HepG2 (cell line): ENCODE measurements around the gene SGMS1. TPM values are rescaled to one million over a fixed set of nuclear protein-coding genes. Genes with fewer than 3 reads are reported as not detected.

Experiments used
- ATAC-seq: fragments of 200-7000 bp; cut with Tn5 transposase; 3 replicates; pipeline ENCODE4 v1.9.1; 2020; ENCODE audit warnings: mild to moderate bottlenecking, moderate library complexity
- BruUV-seq: library from RNA; stranded (reverse); fragments of 400-500 nt; replicated peaks from 2 replicates; lab custom pipeline; 2021; lab: Mats Ljungman, UMichigan
- CTCF ChIA-PET: fragments of 300-600 bp; formaldehyde crosslinking; extraction: SDS; loops from one replicate; lab custom pipeline; 2021; ENCODE audit warnings: low total read pairs, inconsistent platforms, low intra/inter-chr PET ratio; lab: Yijun Ruan, JAX
- POLR2A ChIA-PET: fragments of 350-600 bp; sonication (Branson Sonifier 250); formaldehyde crosslinking; loops from one replicate; lab custom pipeline; 2020; ENCODE audit warnings: antibody characterized with exemption, inconsistent platforms; lab: Yijun Ruan, JAX
- DNase-seq: peaks from one replicate; pipeline ENCODE4 v3.0.0-alpha.2; 2015; ENCODE audit warnings: low spot score
- FAIRE-seq: peaks from 3 replicates; lab custom pipeline; 2011; peaks lifted over from hg19 to GRCh38; lab: Jason Lieb, UNC
- H2AFZ ChIP-seq: one replicate; pipeline ENCODE4 v1.6.1; 2011; ENCODE audit warnings: low read length, inconsistent platforms
- H3K27ac ChIP-seq: fragments of 300-600 bp; 3 replicates; pipeline ENCODE4 v1.8.0; 2011; ENCODE audit warnings: mixed run types, mild to moderate bottlenecking, mixed read lengths, low read length, inconsistent platforms; ENCODE audit not compliant: insufficient read depth; ENCODE audit errors: extremely low read length
- H3K27me3 ChIP-seq, 2 experiments: fragments of 200-600 bp in 1 of 2; 2 replicates in 1 of 2; 3 replicates in 1 of 2; pipeline versions ENCODE4 v1.6.0 to v1.8.0; 2011; ENCODE audit warnings: low read length in 2 of 2, mild to moderate bottlenecking in 2 of 2, moderate library complexity in 2 of 2, inconsistent platforms in 1 of 2; ENCODE audit not compliant: insufficient read depth in 2 of 2, control insufficient read depth in 1 of 2
- H3K36me3 ChIP-seq, 2 experiments: fragments of 200-600 bp in 1 of 2; replicated peaks in 1 of 2; 2 replicates in 1 of 2; 3 replicates in 1 of 2; pipeline versions ENCODE4 v1.5.1 to v1.8.0; 2011; ENCODE audit warnings: low read length in 2 of 2, inconsistent platforms in 1 of 2; ENCODE audit not compliant: insufficient read depth in 2 of 2, control insufficient read depth in 1 of 2
- H3K4me1 ChIP-seq: 2 replicates; pipeline ENCODE4 v1.5.1; 2012; ENCODE audit warnings: low read length, inconsistent platforms; ENCODE audit not compliant: insufficient read depth
- H3K4me2 ChIP-seq: 2 replicates; pipeline ENCODE4 v1.6.0; 2011; ENCODE audit warnings: low read depth, low read length, inconsistent platforms
- H3K4me3 ChIP-seq, 3 experiments: fragments of 200-600 bp in 1 of 3; sonication (generic), shearing (Covaris generic) in 1 of 3; replicated peaks in 1 of 3; 2 replicates each; pipeline ENCODE4 v1.5.1; 2011 to 2016; ENCODE audit warnings: low read length in 3 of 3, inconsistent platforms in 2 of 3, low read depth in 2 of 3, mild to moderate bottlenecking in 2 of 3, control low read depth in 1 of 3, mixed read lengths in 1 of 3; ENCODE audit not compliant: insufficient read depth in 1 of 3
- H3K79me2 ChIP-seq: one replicate; pipeline ENCODE4 v1.6.1; 2011; ENCODE audit warnings: low read length, inconsistent platforms; ENCODE audit not compliant: insufficient read depth
- H3K9ac ChIP-seq: 2 replicates; pipeline ENCODE4 v1.6.0; 2011; ENCODE audit warnings: mild to moderate bottlenecking, low read depth, low read length, inconsistent platforms; ENCODE audit not compliant: insufficient read depth
- H3K9me3 ChIP-seq: 2 replicates; pipeline ENCODE4 v1.5.1; 2012; ENCODE audit warnings: mild to moderate bottlenecking, low read length
- H4K20me1 ChIP-seq: 2 replicates; pipeline ENCODE4 v1.6.0; 2011; ENCODE audit warnings: inconsistent platforms, mild to moderate bottlenecking, low read length, moderate library complexity; ENCODE audit not compliant: insufficient read depth
- GTF3A ChIP-seq: sonication (generic); formaldehyde crosslinking; conservative IDR thresholded peaks from 2 replicates; pipeline ENCODE4 v1.4.0; 2020; ENCODE audit warnings: mild to moderate bottlenecking, missing genetic modification reagents
- MTA1 ChIP-seq: sonication (generic); formaldehyde crosslinking; IDR thresholded peaks from 2 replicates; pipeline ENCODE4 v1.4.0; 2020; ENCODE audit warnings: missing genetic modification reagents, mild to moderate bottlenecking, borderline replicate concordance
- PHF21A ChIP-seq: sonication (generic); formaldehyde crosslinking; IDR thresholded peaks from 2 replicates; pipeline ENCODE4 v1.5.0; 2020; ENCODE audit warnings: mild to moderate bottlenecking, missing genetic modification reagents
- ZBTB20 ChIP-seq: sonication (generic); formaldehyde crosslinking; IDR thresholded peaks from 2 replicates; pipeline ENCODE4 v1.8.1; 2023; ENCODE audit warnings: missing genetic modification reagents, low read depth, mild to moderate bottlenecking, borderline replicate concordance
- ZNF598 ChIP-seq: sonication (generic); formaldehyde crosslinking; IDR thresholded peaks from 2 replicates; pipeline ENCODE4 v1.5.1; 2020; ENCODE audit warnings: mild to moderate bottlenecking, missing genetic modification reagents, borderline replicate concordance
- ZNF713 ChIP-seq: sonication (generic); formaldehyde crosslinking; IDR thresholded peaks from 2 replicates; pipeline ENCODE4 v1.4.0; 2020; ENCODE audit warnings: mild to moderate bottlenecking, missing genetic modification reagents
- ZNF775 ChIP-seq: sonication (generic); formaldehyde crosslinking; IDR thresholded peaks from 2 replicates; pipeline ENCODE4 v1.4.0; 2020; ENCODE audit warnings: missing genetic modification reagents, mild to moderate bottlenecking, moderate library complexity, borderline replicate concordance
- ZNF777 ChIP-seq: sonication (generic); formaldehyde crosslinking; IDR thresholded peaks from 2 replicates; pipeline ENCODE4 v1.4.0; 2020; ENCODE audit warnings: missing genetic modification reagents
- WGBS: methylation state at CpG from one replicate; pipeline ENCODE4 v1.1.6; 2017; ENCODE audit warnings: low lambda C conversion rate; 5-methylcytosine and 5-hydroxymethylcytosine counted together
- in situ Hi-C: cut with HindIII; loops from 2 replicates; pipeline ENCODE4 v1.10.0; 2017; ENCODE audit warnings: low pct_unique_long_range_greater_than_20kb; ENCODE audit not compliant: extremely low pct_ligation_motif_present
- intact Hi-C: fragments of 100-400 bp; cut with micrococcal nuclease; formaldehyde crosslinking; loops from one replicate; pipeline ENCODE4 v1.10.0; 2022; ENCODE audit not compliant: unreplicated experiment
- polyA plus RNA-seq, 8 experiments: library from polyadenylated mRNA; depleted of rRNA in 3 of 8; stranded (reverse) in 7 of 8; unstranded in 1 of 8; fragments of >200 nt; fragmentation: Illumina TruSeq in 4 of 8; extraction: Trizol in 4 of 8; gene quantifications; 2 replicates each; pipeline versions ENCODE4 v1.2.1 to v1.2.3, GENCODE V29; 2011 to 2016; ENCODE audit warnings: low read depth in 4 of 8, missing spikeins in 1 of 8, mixed read lengths in 1 of 8; ENCODE audit not compliant: insufficient read depth in 1 of 8
- total RNA-seq, 5 experiments: library from RNA; depleted of rRNA; stranded (reverse); fragments of >200 nt; fragmentation: Illumina TruSeq; extraction: Trizol; gene quantifications; 2 replicates each; pipeline ENCODE4 v1.2.3, GENCODE V29; 2016; ENCODE audit warnings: low read depth in 1 of 5
- TF ChIP-seq, protein P1 (sequence below), 2 experiments: fragments of 450-650 bp in 1 of 2; sonication (generic) in 1 of 2; formaldehyde crosslinking in 1 of 2; IDR thresholded peaks; 2 replicates each; pipeline versions ENCODE4 v1.6.1 to v1.8.0; 2016 to 2022; ENCODE audit warnings: antibody characterized with exemption in 1 of 2, mild to moderate bottlenecking in 1 of 2, missing genetic modification reagents in 1 of 2
- TF ChIP-seq, protein P2 (sequence below), 2 experiments: sonication (generic) in 1 of 2; formaldehyde crosslinking in 1 of 2; IDR thresholded peaks; 2 replicates each; pipeline versions ENCODE4 v1.4.0 to v1.6.1; 2018 to 2020; ENCODE audit warnings: missing genetic modification reagents in 2 of 2, borderline replicate concordance in 1 of 2, low read depth in 1 of 2, mild to moderate bottlenecking in 1 of 2, missing biosample characterization in 1 of 2
- TF ChIP-seq, protein P3 (sequence below): sonication (generic); formaldehyde crosslinking; IDR thresholded peaks from 2 replicates; pipeline ENCODE4 v1.5.0; 2020; ENCODE audit warnings: missing genetic modification reagents, mild to moderate bottlenecking, borderline replicate concordance

Gene SGMS1
- total and polyA plus RNA-seq, 2 of the 13 experiments (the other 11 are each of a cell fraction or from before 2014, with no cell fraction given) = 6.5 to 15.1 TPM

DNA sequence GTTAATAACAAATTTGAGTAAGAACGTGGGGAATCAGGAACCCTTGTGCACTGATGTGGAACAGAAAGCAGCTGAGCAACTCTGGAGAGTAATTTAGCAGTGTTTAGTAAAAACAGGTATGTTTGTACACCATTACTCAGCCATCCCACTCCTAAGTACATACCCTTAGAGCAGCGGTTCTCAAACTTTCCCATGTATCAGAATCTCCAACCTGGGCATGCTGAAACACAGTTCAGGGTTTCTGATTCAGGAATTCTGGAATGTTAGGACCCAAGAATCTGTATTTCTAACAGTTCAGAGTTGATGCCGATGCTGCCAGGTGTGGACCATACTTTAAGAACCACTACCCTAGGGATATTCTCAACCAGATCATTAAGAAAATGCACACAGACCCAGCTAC, 5.1 kb downstream of the SGMS1 start:
- no peak overlapping the region for H3K4me3 ChIP-seq
- H3K9me3 ChIP-seq = no peaks in the 10 kb centered on the region
- ChIA-PET POLR2A (no interaction called here), CTCF (no interaction called here)
- ATAC-seq (no peak), DNase-seq (no peak), FAIRE-seq (no peak)
- H3K4me2 ChIP-seq = no peak overlapping the region
- no peaks in the 10 kb centered on the region for H3K27me3 ChIP-seq
- H4K20me1 ChIP-seq = peaks cover 11% of the 10 kb centered on the region
- H3K79me2 ChIP-seq = peaks cover 74% of the 10 kb centered on the region
- 90% methylated on average over 3 of the region's 3 CpGs for WGBS
- no peak overlapping the region for H3K27ac ChIP-seq
- H3K36me3 ChIP-seq = peaks cover 1 to 2% of the 10 kb centered on the region in 2 experiments; a peak in 1 of 5 replicates
- H3K9ac ChIP-seq = no peak overlapping the region
- H2AFZ ChIP-seq = no peak overlapping the region
- intact Hi-C loops (no loop called here), in situ Hi-C loops (no loop called here)
- BruUV-seq = no TSS peak
- H3K4me1 ChIP-seq = peaks cover 37% of the 10 kb centered on the region
- TF ChIP-seq ZNF713 = no peak
- TF ChIP-seq PHF21A (CRISPR knock-in tag) = no peak
- TF ChIP-seq ZNF598 (CRISPR knock-in tag) = no peak
- TF ChIP-seq, protein P1, sequence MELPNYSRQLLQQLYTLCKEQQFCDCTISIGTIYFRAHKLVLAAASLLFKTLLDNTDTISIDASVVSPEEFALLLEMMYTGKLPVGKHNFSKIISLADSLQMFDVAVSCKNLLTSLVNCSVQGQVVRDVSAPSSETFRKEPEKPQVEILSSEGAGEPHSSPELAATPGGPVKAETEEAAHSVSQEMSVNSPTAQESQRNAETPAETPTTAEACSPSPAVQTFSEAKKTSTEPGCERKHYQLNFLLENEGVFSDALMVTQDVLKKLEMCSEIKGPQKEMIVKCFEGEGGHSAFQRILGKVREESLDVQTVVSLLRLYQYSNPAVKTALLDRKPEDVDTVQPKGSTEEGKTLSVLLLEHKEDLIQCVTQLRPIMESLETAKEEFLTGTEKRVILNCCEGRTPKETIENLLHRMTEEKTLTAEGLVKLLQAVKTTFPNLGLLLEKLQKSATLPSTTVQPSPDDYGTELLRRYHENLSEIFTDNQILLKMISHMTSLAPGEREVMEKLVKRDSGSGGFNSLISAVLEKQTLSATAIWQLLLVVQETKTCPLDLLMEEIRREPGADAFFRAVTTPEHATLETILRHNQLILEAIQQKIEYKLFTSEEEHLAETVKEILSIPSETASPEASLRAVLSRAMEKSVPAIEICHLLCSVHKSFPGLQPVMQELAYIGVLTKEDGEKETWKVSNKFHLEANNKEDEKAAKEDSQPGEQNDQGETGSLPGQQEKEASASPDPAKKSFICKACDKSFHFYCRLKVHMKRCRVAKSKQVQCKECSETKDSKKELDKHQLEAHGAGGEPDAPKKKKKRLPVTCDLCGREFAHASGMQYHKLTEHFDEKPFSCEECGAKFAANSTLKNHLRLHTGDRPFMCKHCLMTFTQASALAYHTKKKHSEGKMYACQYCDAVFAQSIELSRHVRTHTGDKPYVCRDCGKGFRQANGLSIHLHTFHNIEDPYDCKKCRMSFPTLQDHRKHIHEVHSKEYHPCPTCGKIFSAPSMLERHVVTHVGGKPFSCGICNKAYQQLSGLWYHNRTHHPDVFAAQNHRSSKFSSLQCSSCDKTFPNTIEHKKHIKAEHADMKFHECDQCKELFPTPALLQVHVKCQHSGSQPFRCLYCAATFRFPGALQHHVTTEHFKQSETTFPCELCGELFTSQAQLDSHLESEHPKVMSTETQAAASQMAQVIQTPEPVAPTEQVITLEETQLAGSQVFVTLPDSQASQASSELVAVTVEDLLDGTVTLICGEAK (IDR thresholded peaks at IDR 0.05) = no peak
- TF ChIP-seq, protein P1 (CRISPR knock-in tag; IDR thresholded peaks at IDR 0.05) = no peak
- TF ChIP-seq MTA1 = no peak
- TF ChIP-seq ZNF775 (CRISPR knock-in tag) = no peak
- TF ChIP-seq ZBTB20 (CRISPR knock-in tag) = no peak
- TF ChIP-seq, protein P2, sequence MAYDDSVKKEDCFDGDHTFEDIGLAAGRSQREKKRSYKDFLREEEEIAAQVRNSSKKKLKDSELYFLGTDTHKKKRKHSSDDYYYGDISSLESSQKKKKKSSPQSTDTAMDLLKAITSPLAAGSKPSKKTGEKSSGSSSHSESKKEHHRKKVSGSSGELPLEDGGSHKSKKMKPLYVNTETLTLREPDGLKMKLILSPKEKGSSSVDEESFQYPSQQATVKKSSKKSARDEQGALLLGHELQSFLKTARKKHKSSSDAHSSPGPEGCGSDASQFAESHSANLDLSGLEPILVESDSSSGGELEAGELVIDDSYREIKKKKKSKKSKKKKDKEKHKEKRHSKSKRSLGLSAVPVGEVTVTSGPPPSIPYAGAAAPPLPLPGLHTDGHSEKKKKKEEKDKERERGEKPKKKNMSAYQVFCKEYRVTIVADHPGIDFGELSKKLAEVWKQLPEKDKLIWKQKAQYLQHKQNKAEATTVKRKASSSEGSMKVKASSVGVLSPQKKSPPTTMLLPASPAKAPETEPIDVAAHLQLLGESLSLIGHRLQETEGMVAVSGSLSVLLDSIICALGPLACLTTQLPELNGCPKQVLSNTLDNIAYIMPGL (CRISPR knock-in tag; IDR thresholded peaks at IDR 0.05; ENCODE audit: borderline replicate concordance in 1 of 2, low read depth in 1 of 2) = no peak
- TF ChIP-seq GTF3A (CRISPR knock-in tag) = no peak
- TF ChIP-seq, protein P3, sequence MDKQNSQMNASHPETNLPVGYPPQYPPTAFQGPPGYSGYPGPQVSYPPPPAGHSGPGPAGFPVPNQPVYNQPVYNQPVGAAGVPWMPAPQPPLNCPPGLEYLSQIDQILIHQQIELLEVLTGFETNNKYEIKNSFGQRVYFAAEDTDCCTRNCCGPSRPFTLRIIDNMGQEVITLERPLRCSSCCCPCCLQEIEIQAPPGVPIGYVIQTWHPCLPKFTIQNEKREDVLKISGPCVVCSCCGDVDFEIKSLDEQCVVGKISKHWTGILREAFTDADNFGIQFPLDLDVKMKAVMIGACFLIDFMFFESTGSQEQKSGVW (CRISPR knock-in tag) = no peak
- TF ChIP-seq ZNF777 (CRISPR knock-in tag) = no peak
